OCI-LY3 (cell line): Measurements from ENCODE around the gene EIF4G3.

Experiments
- H2AFZ ChIP-seq: fragments of 200-600, 300-600 bp; shearing (Covaris generic); 2 replicates; pipeline ENCODE4 v1.6.0; 2014; ENCODE audit warnings: antibody characterized with exemption, low read depth, low read length
- H3K27ac ChIP-seq: fragments of 200-600, 300-600 bp; sonication (generic); 2 replicates; pipeline ENCODE4 v1.5.1; 2014; ENCODE audit warnings: mild to moderate bottlenecking, low read length, moderate library complexity, mixed read lengths
- H3K27me3 ChIP-seq: fragments of 200-600, 300-600 bp; sonication (generic); 2 replicates; pipeline ENCODE4 v1.6.1; 2014; ENCODE audit warnings: low read depth, low read length, mixed read lengths
- H3K36me3 ChIP-seq: fragments of 200-600, 300-600 bp; sonication (generic); replicated peaks from 2 replicates; pipeline ENCODE3; 2014; ENCODE audit warnings: low read depth, low read length, mixed read lengths
- H3K4me1 ChIP-seq: fragments of 300-600, 200-600 bp; sonication (generic); 2 replicates; pipeline ENCODE4 v1.6.1; 2014; ENCODE audit warnings: low read length, mixed read lengths
- H3K4me2 ChIP-seq: fragments of 200-600, 300-600 bp; sonication (generic); 2 replicates; pipeline ENCODE4 v1.6.1; 2014; ENCODE audit warnings: low read length, mixed read lengths
- H3K4me3 ChIP-seq: fragments of 300-600, 200-600 bp; sonication (generic); 2 replicates; pipeline ENCODE4 v1.5.1; 2014; ENCODE audit warnings: antibody characterized with exemption, mild to moderate bottlenecking, low read length, moderate library complexity
- H3K79me2 ChIP-seq: fragments of 300-600, 200-600 bp; shearing (Covaris generic); 2 replicates; pipeline ENCODE4 v1.6.1; 2014; ENCODE audit warnings: mild to moderate bottlenecking, low read length, mixed read lengths
- H3K9ac ChIP-seq: fragments of 300-600, 200-600 bp; shearing (Covaris generic); 2 replicates; pipeline ENCODE4 v1.6.0; 2014; ENCODE audit warnings: mild to moderate bottlenecking, low read length, moderate library complexity
- H3K9me3 ChIP-seq: fragments of 200-600, 300-600 bp; shearing (Covaris generic); 2 replicates; pipeline ENCODE4 v1.6.1; 2014; ENCODE audit warnings: low read length, mixed read lengths; ENCODE audit not compliant: insufficient read depth
- H4K20me1 ChIP-seq: fragments of 200-600, 300-600 bp; sonication (generic); 2 replicates; pipeline ENCODE4 v1.6.1; 2016; ENCODE audit warnings: low read length, mixed read lengths; ENCODE audit not compliant: insufficient read depth
- EZH2phosphoT487 ChIP-seq: fragments of 200-600 bp; shearing (Covaris generic); IDR thresholded peaks from 2 replicates; pipeline ENCODE4 v1.6.1; 2018; ENCODE audit warnings: antibody characterized with exemption, mixed run types, low read depth
- TF ChIP-seq, protein P1 (sequence below): fragments of 200-600, 300-600 bp; sonication (generic); IDR thresholded peaks from 2 replicates; pipeline ENCODE4 v1.5.1; 2014; ENCODE audit warnings: antibody characterized with exemption, low read length, low read depth

EIF4G3 gene

DNA sequence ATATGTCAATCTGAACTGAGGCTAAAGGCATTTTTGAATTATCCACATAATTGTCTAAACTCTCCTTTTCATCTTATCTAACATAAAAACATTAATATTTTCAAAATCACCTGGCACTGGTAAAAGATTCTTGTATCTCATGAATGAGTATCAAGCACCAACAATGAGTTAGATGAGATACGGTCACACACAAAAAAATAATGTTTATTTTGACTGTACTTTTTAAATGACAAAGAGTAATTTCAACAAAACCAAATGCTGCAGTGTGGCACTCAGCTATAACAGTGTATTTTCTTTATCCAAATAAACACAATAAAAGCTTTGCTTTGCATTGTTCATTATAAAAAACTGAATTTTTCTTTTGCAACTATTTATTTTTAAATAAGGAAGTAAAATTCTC, 59.5 kb downstream of the EIF4G3 start:
- peaks cover 5% of the 10 kb centered on the region for H3K36me3 ChIP-seq
- peaks cover 14% of the 10 kb centered on the region for H3K4me1 ChIP-seq
- no peaks in the 10 kb centered on the region for H4K20me1 ChIP-seq
- no peaks in the 10 kb centered on the region for H3K27me3 ChIP-seq
- peaks cover 7% of the 10 kb centered on the region; the same call in 1 of the 2 replicates for H3K79me2 ChIP-seq
- no peaks in the 10 kb centered on the region for H3K9me3 ChIP-seq
- peak overlapping the region; percentile 47 for H3K4me2 ChIP-seq
- TF ChIP-seq, protein P1, sequence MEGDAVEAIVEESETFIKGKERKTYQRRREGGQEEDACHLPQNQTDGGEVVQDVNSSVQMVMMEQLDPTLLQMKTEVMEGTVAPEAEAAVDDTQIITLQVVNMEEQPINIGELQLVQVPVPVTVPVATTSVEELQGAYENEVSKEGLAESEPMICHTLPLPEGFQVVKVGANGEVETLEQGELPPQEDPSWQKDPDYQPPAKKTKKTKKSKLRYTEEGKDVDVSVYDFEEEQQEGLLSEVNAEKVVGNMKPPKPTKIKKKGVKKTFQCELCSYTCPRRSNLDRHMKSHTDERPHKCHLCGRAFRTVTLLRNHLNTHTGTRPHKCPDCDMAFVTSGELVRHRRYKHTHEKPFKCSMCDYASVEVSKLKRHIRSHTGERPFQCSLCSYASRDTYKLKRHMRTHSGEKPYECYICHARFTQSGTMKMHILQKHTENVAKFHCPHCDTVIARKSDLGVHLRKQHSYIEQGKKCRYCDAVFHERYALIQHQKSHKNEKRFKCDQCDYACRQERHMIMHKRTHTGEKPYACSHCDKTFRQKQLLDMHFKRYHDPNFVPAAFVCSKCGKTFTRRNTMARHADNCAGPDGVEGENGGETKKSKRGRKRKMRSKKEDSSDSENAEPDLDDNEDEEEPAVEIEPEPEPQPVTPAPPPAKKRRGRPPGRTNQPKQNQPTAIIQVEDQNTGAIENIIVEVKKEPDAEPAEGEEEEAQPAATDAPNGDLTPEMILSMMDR, result no peak
- TF ChIP-seq EZH2phosphoT487, result no peak
- H3K27ac ChIP-seq, result peak overlapping the region; percentile 28
- H3K9ac ChIP-seq, result no peak overlapping the region
- H2AFZ ChIP-seq, result no peak overlapping the region
- no peak overlapping the region for H3K4me3 ChIP-seq

- Histone ChIP-seq H4K20me1 (no peaks in the 10 kb centered on the region), H3K36me3 (no peaks in the 10 kb centered on the region), H3K9me3 (no peaks in the 10 kb centered on the region), H3K4me3 (no peak overlapping the region), H3K79me2 (peaks cover 4% of the 10 kb centered on the region; the same call in 1 of the 2 replicates), H2AFZ (no peak overlapping the region), H3K4me2 (no peak overlapping the region), H3K9ac (no peak overlapping the region), H3K4me1 (peaks cover 17% of the 10 kb centered on the region), H3K27ac (no peak overlapping the region), H3K27me3 (no peaks in the 10 kb centered on the region)
- TF ChIP-seq EZH2phosphoT487, result no peak
- TF ChIP-seq, protein P1, result no peak
Measured at GRCh38 chr1:21115098-21115760, 61.5 kb downstream of the EIF4G3 start.

DNA sequence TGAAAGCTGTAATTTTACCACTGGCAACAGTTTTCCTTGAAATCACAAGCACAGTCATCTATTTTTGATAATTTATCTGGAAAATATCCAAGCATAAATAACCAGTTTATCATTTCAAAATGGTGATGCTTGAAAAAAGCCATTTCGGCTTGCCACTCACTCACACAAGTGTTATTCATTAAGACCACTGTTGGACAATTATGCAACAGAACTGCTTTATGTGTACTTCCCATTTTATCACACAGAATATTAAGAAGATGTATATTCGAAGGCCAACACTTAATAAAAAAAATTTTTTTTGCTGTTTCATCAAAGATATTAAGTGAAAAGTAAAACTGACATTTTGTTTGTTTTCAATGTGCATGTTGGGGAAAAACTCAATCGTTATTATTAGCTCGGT, 62.3 kb downstream of the EIF4G3 start:
- no peak overlapping the region for H3K4me2 ChIP-seq
- H3K9ac ChIP-seq, result no peak overlapping the region
- no peak overlapping the region for H2AFZ ChIP-seq
- H3K4me1 ChIP-seq, result peaks cover 17% of the 10 kb centered on the region
- no peaks in the 10 kb centered on the region for H3K27me3 ChIP-seq
- H3K4me3 ChIP-seq, result no peak overlapping the region
- H3K36me3 ChIP-seq, result no peaks in the 10 kb centered on the region
- peaks cover 4% of the 10 kb centered on the region; the same call in 1 of the 2 replicates for H3K79me2 ChIP-seq
- H4K20me1 ChIP-seq, result no peaks in the 10 kb centered on the region
- TF ChIP-seq, protein P1, result no peak
- TF ChIP-seq EZH2phosphoT487, result no peak
- H3K27ac ChIP-seq, result no peak overlapping the region
- no peaks in the 10 kb centered on the region for H3K9me3 ChIP-seq

GRCh38 chr1:21110163-21110562, 66.5 kb downstream of the EIF4G3 start:
- Histone ChIP-seq H3K9me3 (no peaks in the 10 kb centered on the region), H3K79me2 (no peaks in the 10 kb centered on the region), H3K9ac (no peak overlapping the region), H4K20me1 (no peaks in the 10 kb centered on the region), H3K27me3 (no peaks in the 10 kb centered on the region), H3K4me1 (peaks cover 3% of the 10 kb centered on the region; the same call in 1 of the 2 replicates), H3K4me2 (no peak overlapping the region), H2AFZ (no peak overlapping the region), H3K36me3 (no peaks in the 10 kb centered on the region), H3K4me3 (no peak overlapping the region), H3K27ac (no peak overlapping the region)
- TF ChIP-seq EZH2phosphoT487, result no peak
- TF ChIP-seq, protein P1, result no peak
